Right cardiac atrium (tissue), 5 donors: ENCODE results near the gene EPHB1. TPM values are rescaled to one million over a fixed set of nuclear protein-coding genes. Genes with fewer than 3 reads are reported as not detected.

Experiments used
- ATAC-seq, 2 donors: fragments of 200-7000 bp; cut with Tn5 transposase; one replicate each; pipeline versions ENCODE4 v1.8.0 to v1.9.1; 2020; ENCODE audit warnings: moderate library complexity in 2 of 2, mild to moderate bottlenecking in 1 of 2
- DNase-seq, 3 donors: peaks; one replicate each; pipeline ENCODE4 v3.0.0-alpha.2; 2020
- H3K27ac ChIP-seq: one replicate; pipeline ENCODE4 v1.5.1; 2013; ENCODE audit warnings: mild to moderate bottlenecking, low read length, control low read depth, moderate library complexity
- H3K27me3 ChIP-seq: one replicate; pipeline ENCODE4 v1.6.1; 2013; ENCODE audit not compliant: control insufficient read depth, insufficient read depth
- H3K4me1 ChIP-seq: one replicate; pipeline ENCODE4 v1.6.1; 2013; ENCODE audit warnings: low read length; ENCODE audit not compliant: control insufficient read depth, insufficient read depth
- H3K4me3 ChIP-seq: one replicate; pipeline ENCODE4 v1.5.1; 2013; ENCODE audit warnings: low read length, control low read depth
- H3K9me3 ChIP-seq: one replicate; pipeline ENCODE4 v1.6.1; 2013; ENCODE audit warnings: low read length; ENCODE audit not compliant: control insufficient read depth
- WGBS: extraction: QIAGEN DNeasy Blood & Tissue Kit; methylation state at CpG from one replicate; pipeline ENCODE4 v1.1.7; 2013; 5-methylcytosine and 5-hydroxymethylcytosine counted together
- intact Hi-C, 4 donors: fragments of 100-400 bp; cut with DNase I; formaldehyde crosslinking; loops; one replicate each; pipeline versions ENCODE4 v1.11.0 to v1.14.0; 2022 to 2023
- polyA plus RNA-seq: library from polyadenylated mRNA; stranded (reverse); fragments of 200-250 nt; gene quantifications from one replicate; pipeline ENCODE4 v1.2.3, GENCODE V29; 2013
- total RNA-seq, 4 donors: library from RNA; stranded (reverse); fragmentation: NEBNext Ultra II Directional; extraction: Animal tissue kit (Norgen Biotek cat#: 25700); gene quantifications; one replicate each; pipeline ENCODE4 v1.2.1, GENCODE V29; 2021
- donor health status: healthy with polysubstance abuse.
- donor health status: DM: no; HTN: yes; CAD: no.
- donor health status: DM: no; HTN: no; CAD: no.
- donor health status: DM: no; HTN: yes; CAD: no; lungs with severe emphysema.
- donor health status: DM: yes; HTN: yes; CAD: no.

The EPHB1 gene
- total and polyA plus RNA-seq, 5 donors: 0.23 to 1.6 (median 1.1) TPM

GRCh38 chr3:134883697-134884385 lies 88.8 kb downstream of the EPHB1 start:
- Histone ChIP-seq H3K27ac (no peak overlapping the region), H3K27me3 (no peaks in the 10 kb centered on the region), H3K4me1 (no peaks in the 10 kb centered on the region), H3K4me3 (no peak overlapping the region), H3K9me3 (no peaks in the 10 kb centered on the region)
- intact Hi-C loops: no loop called here
- ATAC-seq (peak in 1 of 2 donors; percentile 20), DNase-seq (no peak)
- 83% methylated on average over 5 of the region's 5 CpGs for WGBS

DNA sequence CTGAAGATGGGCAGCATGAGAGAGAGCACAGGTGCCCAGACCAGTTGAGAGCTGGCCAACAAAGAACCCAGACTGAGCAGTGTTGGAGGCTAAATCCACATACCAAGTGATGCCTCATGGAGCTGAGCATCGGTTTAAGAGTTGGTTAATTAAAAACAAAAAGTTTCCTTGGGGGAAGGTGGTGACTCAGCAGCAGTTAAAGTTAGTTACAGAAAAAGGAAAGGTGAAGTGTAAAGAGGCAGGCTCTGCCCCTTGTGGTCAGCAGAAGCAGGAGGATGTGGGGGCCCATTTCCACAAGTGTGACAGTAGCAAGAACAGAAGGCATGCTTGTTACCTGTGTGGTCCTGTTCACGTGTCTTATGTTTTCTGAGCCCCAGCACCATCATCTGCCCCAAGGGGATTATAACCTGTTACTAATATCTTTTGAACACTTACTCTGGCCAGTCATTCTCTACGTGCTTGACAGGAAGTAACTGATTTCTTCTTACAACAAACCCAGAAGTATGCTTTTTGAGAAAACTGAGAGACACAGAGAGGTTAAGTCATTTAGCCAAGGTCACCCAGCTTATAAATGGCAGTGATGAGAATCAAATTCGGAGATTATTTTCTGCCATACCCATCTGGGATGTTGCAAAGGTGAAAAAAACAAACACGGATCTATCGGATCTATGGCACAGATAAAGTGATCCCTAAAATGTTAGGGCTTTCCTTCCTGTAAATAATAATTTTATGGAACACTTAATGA lies 91.0 kb downstream of the EPHB1 start:
- no peak overlapping the region for H3K27ac ChIP-seq
- ATAC-seq (no peak), DNase-seq (no peak)
- no peaks in the 10 kb centered on the region for H3K4me1 ChIP-seq
- no peaks in the 10 kb centered on the region for H3K27me3 ChIP-seq
- 68% methylated on average over 6 of the region's 6 CpGs for WGBS
- no peak overlapping the region for H3K4me3 ChIP-seq
- H3K9me3 ChIP-seq: no peaks in the 10 kb centered on the region
- intact Hi-C loops: no loop called here

DNA sequence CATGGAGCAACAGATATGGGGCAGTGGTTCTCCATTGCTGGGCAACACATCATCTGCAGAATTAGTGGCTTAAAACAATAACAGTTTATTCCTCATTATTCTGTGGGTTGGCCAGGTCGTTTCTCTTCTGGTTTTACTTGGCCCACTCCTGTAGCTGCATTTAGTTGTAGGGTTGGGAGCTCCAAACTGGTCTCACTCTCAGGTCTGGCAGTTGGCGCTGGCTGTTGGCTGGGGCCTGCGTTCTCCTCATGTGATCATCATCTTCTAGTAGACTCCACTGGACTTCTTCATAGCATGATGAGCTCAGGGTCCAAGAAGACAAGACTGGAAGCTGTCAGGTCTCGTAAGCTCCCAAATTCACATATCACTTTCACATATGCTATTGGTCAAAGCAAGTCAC lies 91.9 kb downstream of the EPHB1 start:
- H3K4me3 ChIP-seq: no peak overlapping the region
- ATAC-seq (no peak), DNase-seq (no peak)
- no peaks in the 10 kb centered on the region for H3K9me3 ChIP-seq
- no peaks in the 10 kb centered on the region for H3K4me1 ChIP-seq
- H3K27ac ChIP-seq: no peak overlapping the region
- H3K27me3 ChIP-seq: no peaks in the 10 kb centered on the region
- intact Hi-C loops: no loop called here
- WGBS: 81% methylated on average over 4 of the region's 4 CpGs

DNA sequence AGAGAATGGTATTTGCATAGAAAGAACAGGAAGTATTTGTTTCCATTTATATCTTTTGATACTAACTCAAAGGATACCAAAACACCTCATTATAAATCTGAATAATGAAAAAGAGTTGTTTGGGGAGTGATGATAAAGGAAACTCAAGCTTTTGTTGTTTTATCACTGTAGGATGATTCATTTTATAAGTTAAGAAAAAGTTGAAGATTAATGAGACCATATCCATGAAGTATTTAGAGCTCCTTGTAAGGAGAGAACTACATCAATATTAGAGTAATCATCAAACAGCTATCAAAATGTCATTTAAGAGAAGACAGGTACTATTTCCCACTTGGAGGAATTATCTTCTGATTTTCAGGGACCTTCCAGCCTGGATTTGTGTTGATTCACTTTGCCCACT lies 92.5 kb downstream of the EPHB1 start:
- intact Hi-C loops: no loop called here
- H3K4me1 ChIP-seq: no peaks in the 10 kb centered on the region
- H3K4me3 ChIP-seq: no peak overlapping the region
- H3K9me3 ChIP-seq: no peaks in the 10 kb centered on the region
- H3K27me3 ChIP-seq: no peaks in the 10 kb centered on the region
- ATAC-seq (no peak), DNase-seq (no peak)
- no peak overlapping the region for H3K27ac ChIP-seq

- 84% methylated on average over 2 of the region's 2 CpGs for WGBS
- intact Hi-C loops: no loop called here
- Histone ChIP-seq H3K4me3 (no peak overlapping the region), H3K4me1 (no peaks in the 10 kb centered on the region), H3K27me3 (no peaks in the 10 kb centered on the region), H3K27ac (no peak overlapping the region), H3K9me3 (no peaks in the 10 kb centered on the region)
- ATAC-seq (no peak), DNase-seq (no peak)
Measured at GRCh38 chr3:134892326-134892725, 97.3 kb downstream of the EPHB1 start.

DNA sequence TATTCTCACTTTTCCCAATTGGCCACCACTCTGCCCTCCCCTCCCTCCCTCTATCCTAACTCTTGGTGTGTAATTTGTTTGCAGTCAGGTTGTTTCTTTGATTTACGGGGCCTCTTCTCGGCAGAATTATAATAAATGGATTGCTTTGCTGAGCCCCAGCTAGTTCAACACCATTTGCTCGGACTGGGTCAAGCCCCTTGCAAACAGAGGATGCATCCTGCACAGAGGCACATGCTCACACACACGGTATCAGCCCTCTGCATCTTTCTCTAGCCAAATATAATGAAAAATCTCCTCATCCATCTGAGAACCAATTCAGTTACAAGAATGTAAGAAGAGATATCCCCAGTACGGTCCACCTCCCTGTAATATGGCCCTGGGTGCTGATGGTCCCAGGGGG lies 97.7 kb downstream of the EPHB1 start:
- intact Hi-C loops: no loop called here
- Histone ChIP-seq H3K27me3 (no peaks in the 10 kb centered on the region), H3K4me3 (no peak overlapping the region), H3K27ac (no peak overlapping the region), H3K9me3 (no peaks in the 10 kb centered on the region), H3K4me1 (no peaks in the 10 kb centered on the region)
- DNase-seq (no peak), ATAC-seq (no peak)
- 75% methylated on average over 5 of the region's 5 CpGs for WGBS

DNA sequence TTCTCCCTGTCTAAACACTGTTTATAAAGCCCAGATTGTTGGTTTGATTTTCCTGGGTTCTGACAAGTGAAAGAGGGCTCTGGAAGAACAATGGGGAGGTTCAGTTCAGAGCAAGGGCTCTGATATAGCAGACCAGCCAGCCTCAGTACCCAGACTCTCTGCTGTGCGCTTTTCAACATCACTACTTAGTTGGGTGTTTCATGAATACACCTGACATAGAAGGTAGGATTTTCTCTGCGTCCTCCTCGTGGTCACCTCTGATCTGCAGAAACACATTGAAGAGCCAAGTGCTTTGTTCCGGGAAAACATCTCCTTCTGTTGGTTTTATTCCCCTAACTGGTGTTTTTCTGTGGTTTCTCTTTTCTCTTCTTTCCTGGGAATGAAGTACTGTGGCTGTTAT lies 99.5 kb downstream of the EPHB1 start:
- no peak for ATAC-seq
- H3K27ac ChIP-seq: no peak overlapping the region
- H3K9me3 ChIP-seq: no peaks in the 10 kb centered on the region
- H3K4me1 ChIP-seq: no peaks in the 10 kb centered on the region
- H3K4me3 ChIP-seq: no peak overlapping the region
- intact Hi-C loops: no loop called here
- no peak for DNase-seq
- WGBS: 84% methylated on average over 4 of the region's 4 CpGs
- H3K27me3 ChIP-seq: no peaks in the 10 kb centered on the region

- Histone ChIP-seq H3K27ac (no peak overlapping the region), H3K9me3 (no peaks in the 10 kb centered on the region), H3K4me3 (no peak overlapping the region), H3K4me1 (no peaks in the 10 kb centered on the region), H3K27me3 (no peaks in the 10 kb centered on the region)
- DNase-seq (no peak), ATAC-seq (no peak)
- 75% methylated on average over 2 of the region's 2 CpGs for WGBS
- intact Hi-C loops: no loop called here
Measured at GRCh38 chr3:134895181-134895580, 100.1 kb downstream of the EPHB1 start.

DNA sequence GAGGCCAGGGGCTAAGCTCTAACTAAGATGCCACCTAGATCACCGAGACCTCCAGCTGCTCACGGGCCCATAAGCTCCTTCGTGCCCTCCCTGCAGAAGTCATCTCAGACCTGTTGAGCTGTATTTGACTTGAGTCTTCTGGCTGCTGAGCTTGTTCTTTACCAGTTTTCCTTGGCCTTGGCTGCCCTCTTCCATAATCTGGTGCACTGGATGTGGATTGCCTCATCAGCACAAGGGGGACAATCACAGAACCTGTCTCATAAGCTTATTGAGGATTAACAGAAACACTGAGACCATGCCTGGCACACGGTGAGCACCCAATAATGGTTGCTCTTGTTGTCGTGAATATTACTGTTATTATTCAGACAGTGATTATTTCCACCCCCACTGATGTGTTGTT lies 101.1 kb downstream of the EPHB1 start:
- Histone ChIP-seq H3K27ac (no peak overlapping the region), H3K9me3 (no peaks in the 10 kb centered on the region), H3K27me3 (no peaks in the 10 kb centered on the region), H3K4me3 (no peak overlapping the region), H3K4me1 (no peaks in the 10 kb centered on the region)
- 87% methylated on average over 5 of the region's 5 CpGs for WGBS
- intact Hi-C loops: no loop called here
- ATAC-seq (no peak), DNase-seq (no peak)

- intact Hi-C loops: no loop called here
- no peaks in the 10 kb centered on the region for H3K9me3 ChIP-seq
- no peak overlapping the region for H3K4me3 ChIP-seq
- DNase-seq: no peak
- ATAC-seq: no peak
- 97% methylated on average over 8 of the region's 8 CpGs for WGBS
- H3K4me1 ChIP-seq: no peaks in the 10 kb centered on the region
- no peaks in the 10 kb centered on the region for H3K27me3 ChIP-seq
- H3K27ac ChIP-seq: no peak overlapping the region
Measured at GRCh38 chr3:134896696-134897095, 101.6 kb downstream of the EPHB1 start.

- DNase-seq (no peak), ATAC-seq (no peak)
- no peaks in the 10 kb centered on the region for H3K4me1 ChIP-seq
- no peak overlapping the region for H3K27ac ChIP-seq
- H3K27me3 ChIP-seq: no peaks in the 10 kb centered on the region
- intact Hi-C loops: no loop called here
- 80% methylated on average over 10 of the region's 10 CpGs for WGBS
- H3K4me3 ChIP-seq: no peak overlapping the region
- H3K9me3 ChIP-seq: no peaks in the 10 kb centered on the region
Measured at GRCh38 chr3:134897391-134898141, 102.5 kb downstream of the EPHB1 start.
